Stimulated activated CD8-positive, alpha-beta memory T cell treated with anti-CD3 and anti-CD28 coated beads, Interleukin-12 subunit alpha, Interleukin-12 subunit beta, amount 100 ng/mL, for 24 hours (primary cell): ENCODE measurements around the gene NNMT.

ENCODE experiments used
- DNase-seq: peaks from one replicate; pipeline ENCODE4 v3.0.0-alpha.2; 2020; ENCODE audit errors: extremely low read depth

The NNMT gene

DNA sequence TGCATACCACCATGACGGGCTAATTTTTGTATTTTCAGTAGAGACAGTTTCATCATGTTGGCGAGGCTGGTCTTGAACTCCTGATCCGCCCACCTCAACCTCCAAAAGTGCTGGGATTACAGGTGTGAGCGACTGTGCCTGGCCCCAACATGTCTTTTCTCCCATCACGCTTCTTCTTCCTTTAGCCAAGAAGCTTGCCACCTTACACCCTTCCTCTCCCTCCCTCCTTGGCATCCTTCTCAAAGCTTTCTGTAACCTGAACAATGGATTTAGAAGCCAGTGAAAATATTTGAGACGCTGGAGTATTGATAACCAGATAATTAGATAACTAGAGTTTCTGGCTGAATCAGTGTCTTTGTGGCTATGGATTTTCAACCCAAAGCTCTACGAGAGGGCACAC lies 11.3 kb upstream of the NNMT start:
- DNase-seq, result no peak

DNA sequence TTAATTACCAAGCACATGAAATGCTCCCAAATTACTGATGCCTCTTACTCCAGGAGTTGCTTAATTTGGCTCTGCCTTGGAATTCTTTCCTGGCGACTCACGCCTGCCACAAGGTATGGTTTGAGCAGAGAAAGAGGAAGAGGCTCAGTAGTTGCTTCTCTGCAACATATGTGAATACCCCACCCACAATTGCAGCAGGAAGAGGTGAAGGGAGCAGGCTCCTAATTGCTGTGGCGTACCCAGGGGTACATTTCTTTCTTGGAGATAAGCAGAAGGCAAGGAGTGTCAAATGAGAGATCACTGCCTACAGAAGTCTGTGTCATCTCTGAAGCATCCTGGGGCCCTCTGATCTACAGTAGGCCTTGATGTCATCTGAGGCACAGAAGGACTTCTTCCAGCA lies 10.6 kb upstream of the NNMT start:
- DNase-seq, result no peak

- no peak for DNase-seq
These were observed 10.0 kb upstream of the NNMT start for GRCh38 chr11:114286229-114286628.

DNA sequence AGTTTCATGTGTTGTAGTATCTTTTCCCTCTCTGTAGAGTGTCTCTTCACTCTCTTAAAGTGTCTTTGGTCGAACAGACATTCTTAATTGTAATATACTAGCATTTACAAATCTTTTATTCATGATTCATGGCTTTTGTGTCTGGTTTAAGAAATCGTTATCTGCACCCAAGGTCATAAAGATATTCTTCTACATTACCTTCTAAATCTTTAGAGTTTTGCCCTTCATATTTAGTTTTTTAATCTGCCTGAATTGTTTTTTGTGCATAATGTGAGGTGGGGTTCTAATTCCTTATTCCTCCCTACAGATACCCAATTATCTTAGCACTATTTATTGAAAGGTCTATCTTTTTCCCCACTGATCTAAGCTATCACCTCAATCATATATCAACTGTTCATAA lies 9.0 kb upstream of the NNMT start:
- no peak for DNase-seq

GRCh38 chr11:114288136-114288535 lies 8.1 kb upstream of the NNMT start:
- DNase-seq, result no peak

- no peak for DNase-seq
These were observed 6.4 kb upstream of the NNMT start for GRCh38 chr11:114289779-114290178.

- DNase-seq, result no peak
These were observed 5.5 kb upstream of the NNMT start for GRCh38 chr11:114290503-114291235.

DNA sequence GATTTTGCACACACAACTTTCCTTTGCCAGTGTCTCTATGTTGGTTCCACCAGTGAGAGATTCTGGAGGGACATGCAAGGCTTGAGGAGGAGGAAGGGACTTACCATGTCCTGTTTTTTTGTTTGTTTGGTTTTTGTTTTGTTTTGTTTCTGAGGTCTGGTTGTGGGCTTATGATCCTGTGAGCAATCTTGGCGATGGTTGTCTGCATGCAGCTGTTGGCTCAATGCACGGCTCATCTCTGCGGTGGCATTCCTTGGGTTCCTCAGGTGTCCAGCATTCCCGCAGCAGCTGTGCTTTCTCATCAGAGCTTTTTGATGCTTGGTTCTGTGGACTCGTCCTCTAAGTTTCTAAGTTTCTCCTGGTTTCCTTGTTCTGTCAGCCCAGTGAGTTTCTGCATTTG lies 4.8 kb upstream of the NNMT start:
- no peak for DNase-seq

DNA sequence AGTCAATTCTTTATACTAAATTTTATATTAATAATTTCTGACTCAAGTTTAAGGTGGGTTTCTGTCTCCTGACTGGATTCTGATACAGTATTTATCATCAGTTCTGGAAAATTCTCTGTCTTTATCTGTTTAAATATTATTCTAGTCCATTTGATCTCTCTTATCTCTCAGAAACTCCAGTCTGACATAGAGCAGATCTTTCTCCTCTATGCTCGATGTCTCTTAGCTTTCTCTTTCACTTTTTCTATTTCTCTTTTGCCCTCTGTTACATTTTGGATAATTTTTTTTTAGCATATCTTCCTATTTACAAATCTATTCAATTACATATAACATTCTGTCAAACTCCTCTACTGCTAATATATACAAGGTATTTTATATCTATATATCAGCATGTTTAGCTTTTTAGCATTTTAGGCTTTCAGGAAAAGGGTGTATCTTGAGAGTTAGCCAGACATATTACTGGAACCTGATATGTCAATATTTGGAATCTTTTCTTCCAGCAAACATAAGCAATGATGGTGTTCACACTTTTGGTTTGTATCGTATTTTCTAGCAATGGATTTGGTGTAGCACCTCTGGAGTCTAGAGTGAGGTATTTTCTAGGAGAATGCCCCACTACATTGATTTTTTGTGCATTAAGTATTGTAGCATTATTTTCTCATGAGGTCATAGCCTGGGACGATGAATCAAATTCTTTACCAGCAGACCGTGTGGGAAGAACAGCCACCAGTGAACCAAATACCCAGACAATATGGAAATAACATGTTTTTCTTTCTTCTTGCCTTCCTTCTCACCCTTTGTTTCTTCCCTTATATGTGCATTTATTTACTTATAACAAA lies 4.1 kb upstream of the NNMT start:
- no peak for DNase-seq

DNA sequence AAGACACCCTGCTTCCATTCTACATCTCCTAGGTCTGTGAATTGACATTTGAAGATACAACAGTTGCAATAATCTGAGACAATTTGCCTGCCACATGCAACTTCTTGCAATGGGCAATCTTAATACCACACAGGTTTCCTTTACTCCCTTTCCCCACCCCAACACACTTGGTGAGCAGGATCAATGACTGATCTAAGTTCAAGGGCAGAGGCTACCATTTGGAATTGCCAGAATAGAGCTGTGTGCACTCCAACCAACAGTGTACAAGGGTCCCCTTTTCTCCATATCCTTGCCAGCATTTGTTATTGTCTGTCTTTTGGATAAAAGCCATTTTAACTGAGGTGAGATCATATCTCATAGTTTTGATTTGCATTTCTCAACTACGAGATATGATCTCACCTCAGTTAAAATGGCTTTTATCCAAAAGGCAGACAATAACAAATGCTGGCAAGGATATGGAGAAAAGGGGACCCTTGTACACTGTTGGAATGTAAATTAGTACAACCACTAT lies 2.9 kb upstream of the NNMT start:
- DNase-seq, result no peak

GRCh38 chr11:114296605-114297372 lies 590 bp downstream of the NNMT start:
- DNase-seq, result no peak

DNA sequence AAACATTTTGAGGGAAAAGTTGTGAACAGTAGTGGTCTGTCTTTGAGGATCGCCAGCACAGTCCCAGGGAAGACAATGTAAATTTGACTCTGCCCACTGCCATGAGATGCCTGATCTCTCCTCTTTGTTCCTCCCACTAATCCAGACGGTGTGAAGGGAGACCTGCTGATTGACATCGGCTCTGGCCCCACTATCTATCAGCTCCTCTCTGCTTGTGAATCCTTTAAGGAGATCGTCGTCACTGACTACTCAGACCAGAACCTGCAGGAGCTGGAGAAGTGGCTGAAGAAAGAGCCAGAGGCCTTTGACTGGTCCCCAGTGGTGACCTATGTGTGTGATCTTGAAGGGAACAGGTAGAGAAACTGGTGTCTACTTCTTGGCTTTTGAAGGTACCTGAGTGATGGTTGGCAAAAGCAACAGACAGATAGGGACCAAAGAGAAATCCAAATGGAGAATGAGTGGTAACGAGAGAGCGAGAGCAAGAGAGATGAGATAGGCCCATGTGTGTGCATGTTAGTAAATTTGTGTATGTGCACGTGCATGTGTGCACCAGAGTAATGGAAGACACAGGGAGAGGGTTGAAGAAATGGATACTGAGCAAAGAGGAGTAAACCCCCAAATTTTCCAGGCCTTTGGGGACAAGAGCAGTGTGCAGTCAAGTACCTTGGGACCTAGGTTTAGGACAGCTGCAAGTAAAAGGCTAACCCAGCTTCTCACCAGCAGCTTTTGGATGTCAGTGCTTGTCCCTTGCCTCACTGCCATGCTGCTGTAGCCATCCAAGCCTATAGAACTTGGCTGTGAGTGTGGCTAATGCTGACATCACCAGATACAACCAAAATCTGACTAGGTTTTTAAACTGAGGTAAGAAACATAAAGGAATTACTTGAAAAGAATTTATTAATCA lies 1.9 kb downstream of the NNMT start:
- no peak for DNase-seq

DNA sequence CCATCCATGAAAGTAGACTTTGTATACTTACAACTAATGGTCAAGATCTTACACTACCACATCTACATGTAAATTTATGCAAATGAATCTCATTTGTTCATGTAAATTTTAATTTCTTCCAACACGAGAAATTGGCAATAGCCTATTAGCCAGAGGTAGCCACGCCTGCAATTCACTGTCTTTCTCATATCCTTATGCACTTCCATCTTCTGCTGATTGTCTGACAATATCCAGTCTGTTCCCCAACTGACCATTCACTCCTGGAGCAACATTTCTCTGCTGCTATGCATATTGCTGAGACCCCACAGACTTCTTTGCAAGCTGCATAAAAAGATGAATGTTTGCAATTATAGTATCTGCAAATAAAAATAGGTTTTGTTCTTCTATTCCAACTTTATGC lies 2.5 kb downstream of the NNMT start:
- no peak for DNase-seq

- DNase-seq, result no peak
These were observed 4.9 kb downstream of the NNMT start for GRCh38 chr11:114301088-114301487.

- DNase-seq, result no peak
These were observed 5.7 kb downstream of the NNMT start for GRCh38 chr11:114301927-114302326.

DNA sequence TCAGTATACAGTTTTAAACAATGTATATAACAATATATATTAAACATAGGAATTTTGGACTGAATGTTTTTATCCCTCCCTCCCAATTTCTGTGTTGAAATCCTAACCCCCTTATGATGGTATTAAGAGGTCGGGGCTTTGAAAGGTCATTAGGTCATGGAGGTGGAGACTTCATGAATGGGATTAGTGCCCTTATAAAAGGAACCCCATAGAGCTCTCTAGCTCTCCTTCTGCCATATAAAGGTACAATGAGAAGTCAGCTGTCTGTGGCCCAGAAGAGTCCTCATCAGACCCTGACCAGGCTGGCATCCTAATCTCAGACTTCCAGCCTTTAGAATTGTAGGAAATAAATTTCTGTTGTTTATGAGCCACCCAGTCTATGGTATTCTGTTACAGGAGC lies 6.5 kb downstream of the NNMT start:
- DNase-seq, result no peak

DNA sequence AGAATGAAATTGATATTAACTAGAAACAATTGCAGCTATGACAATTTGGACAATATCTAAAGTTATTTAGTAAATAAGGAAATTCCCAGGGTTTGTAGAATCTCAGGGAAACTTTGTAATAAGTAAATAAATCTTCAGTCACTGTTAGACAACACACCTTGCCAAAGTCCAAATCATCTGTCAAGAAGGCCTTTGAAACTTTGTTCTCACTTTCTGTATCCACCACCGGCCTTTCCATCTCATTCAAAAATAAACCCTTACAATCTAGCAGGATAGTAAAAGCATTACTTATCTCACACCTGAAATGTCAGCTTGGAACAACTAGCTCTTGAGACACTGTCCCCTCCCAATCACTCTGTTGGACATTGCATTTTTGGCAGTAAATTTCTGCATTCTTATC lies 7.9 kb downstream of the NNMT start:
- DNase-seq, result no peak

GRCh38 chr11:114304969-114305368 lies 8.8 kb downstream of the NNMT start:
- no peak for DNase-seq

- no peak for DNase-seq
These were observed 11.5 kb downstream of the NNMT start for GRCh38 chr11:114307524-114308203.

DNA sequence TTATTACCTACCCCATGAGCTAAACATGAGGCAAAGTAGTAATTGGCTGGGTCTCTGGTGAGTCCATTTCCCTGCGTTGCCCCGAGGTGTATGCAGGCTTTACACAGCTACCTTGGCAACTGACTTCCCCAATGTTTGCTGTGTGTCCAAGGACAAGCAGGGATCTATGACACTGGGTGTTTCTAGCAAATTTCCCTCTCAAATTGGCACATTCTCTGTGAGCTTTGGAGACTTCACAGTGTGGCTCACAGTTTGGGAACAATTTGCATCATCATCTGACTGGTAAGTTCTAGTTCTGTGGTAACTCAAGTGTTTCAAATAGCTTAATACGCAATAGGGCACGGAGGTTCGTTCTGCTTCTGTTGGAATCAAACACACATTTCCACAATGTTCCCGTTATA lies 12.5 kb downstream of the NNMT start:
- DNase-seq, result no peak

DNA sequence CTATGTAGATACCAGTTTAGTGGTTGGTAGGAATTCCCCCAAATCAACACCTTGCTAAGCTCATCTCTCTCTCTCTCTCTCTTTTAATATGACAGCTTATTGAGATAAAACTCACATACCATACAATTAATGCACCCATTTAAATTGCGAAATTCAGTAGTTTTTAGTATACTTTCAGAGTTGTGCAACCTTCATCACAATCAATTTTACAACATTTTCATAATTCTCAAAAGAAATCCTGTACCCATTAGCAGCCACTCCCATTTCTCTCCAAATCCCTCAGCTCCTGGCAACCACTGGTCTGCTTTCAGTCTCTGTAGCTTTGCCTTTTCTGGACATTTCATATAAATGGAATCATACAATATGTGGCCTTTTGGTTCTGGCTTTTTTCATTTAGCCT lies 13.3 kb downstream of the NNMT start:
- DNase-seq, result no peak
